IMR-90 (cell line): ENCODE results near the gene FBXL20. TPM values are rescaled to one million over a fixed set of nuclear protein-coding genes. Genes with fewer than 3 reads are reported as not detected.

Experiments used
- ATAC-seq: fragments of 200-7000 bp; cut with Tn5 transposase; 2 replicates; pipeline ENCODE4 v1.9.1; 2020; ENCODE audit warnings: low read depth, mild to moderate bottlenecking, moderate library complexity
- Bru-seq: library from RNA; stranded (reverse); fragments of 400-500 nt; gene quantifications from one replicate; lab custom pipeline; 2021; lab: Mats Ljungman, UMichigan
- BruChase-seq, 2 experiments: library from RNA; stranded (reverse); fragments of 400-500 nt; gene quantifications; one replicate each; lab custom pipeline; 2021; lab: Mats Ljungman, UMichigan
- BruUV-seq: library from RNA; stranded (reverse); fragments of 400-500 nt; replicated peaks from 2 replicates; lab custom pipeline; 2021; lab: Mats Ljungman, UMichigan
- CTCF ChIA-PET: fragments of 300-600 bp; formaldehyde crosslinking; extraction: SDS; loops from one replicate; lab custom pipeline; 2021; ENCODE audit warnings: antibody characterized with exemption; lab: Yijun Ruan, JAX
- POLR2A ChIA-PET: fragments of 300-600 bp; sonication (Branson Sonifier 250); formaldehyde crosslinking; loops from one replicate; lab custom pipeline; 2022; ENCODE audit warnings: antibody characterized with exemption; ENCODE audit not compliant: unreplicated experiment; lab: Charles Lee
- DNase-seq: peaks from one replicate; pipeline ENCODE4 v3.0.0; 2013
- H2AFZ ChIP-seq: replicated peaks from 2 replicates; pipeline ENCODE3; 2013; ENCODE audit warnings: low read length, mild to moderate bottlenecking; ENCODE audit not compliant: poor library complexity
- H2AK5ac ChIP-seq: 2 replicates; pipeline ENCODE4 v1.6.1; 2013; ENCODE audit warnings: low read depth, low read length, inconsistent platforms
- H2AK9ac ChIP-seq: replicated peaks from 2 replicates; pipeline ENCODE3; 2013; ENCODE audit warnings: mild to moderate bottlenecking, low read depth, low read length, moderate library complexity; ENCODE audit not compliant: poor library complexity
- H2BK120ac ChIP-seq: 2 replicates; pipeline ENCODE4 v1.6.1; 2013; ENCODE audit warnings: low read depth, low read length, inconsistent platforms
- H2BK15ac ChIP-seq: 3 replicates; pipeline ENCODE4 v1.6.1; 2013; ENCODE audit warnings: low read depth, low read length, inconsistent platforms
- H2BK20ac ChIP-seq: 2 replicates; pipeline ENCODE4 v1.6.1; 2013; ENCODE audit warnings: low read depth, mild to moderate bottlenecking, inconsistent platforms, low read length, moderate library complexity
- H2BK5ac ChIP-seq: 2 replicates; pipeline ENCODE4 v1.6.1; 2013; ENCODE audit warnings: mild to moderate bottlenecking, low read depth, low read length, inconsistent platforms; ENCODE audit not compliant: poor library complexity, severe bottlenecking
- H3K14ac ChIP-seq: replicated peaks from 2 replicates; pipeline ENCODE4 v1.6.1; 2013; ENCODE audit warnings: low read depth, low read length, inconsistent platforms
- H3K18ac ChIP-seq: 2 replicates; pipeline ENCODE4 v1.6.1; 2013; ENCODE audit warnings: low read depth, low read length, control low read depth
- H3K23ac ChIP-seq: 2 replicates; pipeline ENCODE4 v1.6.1; 2013; ENCODE audit warnings: low read depth, low read length, inconsistent platforms
- H3K27ac ChIP-seq: 2 replicates; pipeline ENCODE4 v1.5.1; 2013; ENCODE audit warnings: mild to moderate bottlenecking, control low read depth, low read length; ENCODE audit not compliant: insufficient read depth
- H3K27me3 ChIP-seq: 2 replicates; pipeline ENCODE4 v1.6.1; 2013; ENCODE audit warnings: low read length; ENCODE audit not compliant: control insufficient read depth, insufficient read depth
- H3K36me3 ChIP-seq: 2 replicates; pipeline ENCODE4 v1.6.1; 2013; ENCODE audit warnings: low read length, mixed read lengths; ENCODE audit not compliant: control insufficient read depth, insufficient read depth
- H3K4ac ChIP-seq: 2 replicates; pipeline ENCODE4 v1.6.1; 2013; ENCODE audit warnings: low read depth, low read length, inconsistent platforms
- H3K4me1 ChIP-seq: 2 replicates; pipeline ENCODE4 v1.6.1; 2013; ENCODE audit warnings: low read length, mixed read lengths; ENCODE audit not compliant: control insufficient read depth, insufficient read depth
- H3K4me2 ChIP-seq: 2 replicates; pipeline ENCODE4 v1.6.1; 2013; ENCODE audit warnings: low read depth, mild to moderate bottlenecking, control low read depth, low read length, moderate library complexity
- H3K4me3 ChIP-seq: 2 replicates; pipeline ENCODE4 v1.5.1; 2013; ENCODE audit warnings: low read depth, mild to moderate bottlenecking, control low read depth, low read length, moderate library complexity; ENCODE audit not compliant: insufficient read depth
- H3K56ac ChIP-seq: 2 replicates; pipeline ENCODE4 v1.6.1; 2013; ENCODE audit warnings: low read length, inconsistent platforms; ENCODE audit not compliant: insufficient read depth; ENCODE audit errors: extremely low read depth
- H3K79me1 ChIP-seq, 2 experiments: 2 replicates each; pipeline ENCODE4 v1.6.1; 2013; ENCODE audit warnings: low read length in 2 of 2, inconsistent platforms in 1 of 2, low read depth in 1 of 2
- H3K9ac ChIP-seq: 2 replicates; pipeline ENCODE4 v1.6.1; 2013; ENCODE audit warnings: low read depth, low read length, control low read depth
- H3K9me1 ChIP-seq: 2 replicates; pipeline ENCODE4 v1.6.1; 2013; ENCODE audit warnings: low read length, inconsistent platforms; ENCODE audit not compliant: insufficient read depth
- H3K9me3 ChIP-seq: 2 replicates; pipeline ENCODE4 v1.6.1; 2013; ENCODE audit warnings: low read length; ENCODE audit not compliant: control insufficient read depth, insufficient read depth
- H4K20me1 ChIP-seq: 2 replicates; pipeline ENCODE4 v1.6.1; 2013; ENCODE audit warnings: low read length, inconsistent platforms; ENCODE audit not compliant: insufficient read depth
- H4K5ac ChIP-seq: 2 replicates; pipeline ENCODE4 v1.6.1; 2013; ENCODE audit warnings: mild to moderate bottlenecking, low read depth, low read length, control low read depth
- H4K8ac ChIP-seq, 2 experiments: 2 replicates each; pipeline ENCODE4 v1.6.1; 2013; ENCODE audit warnings: low read depth in 2 of 2, low read length in 2 of 2, control low read depth in 1 of 2, inconsistent platforms in 1 of 2
- H4K91ac ChIP-seq: 2 replicates; pipeline ENCODE4 v1.6.1; 2013; ENCODE audit warnings: low read depth, low read length, inconsistent platforms; ENCODE audit not compliant: insufficient read depth
- CEBPB ChIP-seq: IDR thresholded peaks from 2 replicates; pipeline ENCODE4 v1.6.1; 2012; ENCODE audit warnings: low read depth, low read length, improper control_type of control experiment
- FOS ChIP-seq: fragments of 150-350 bp; IDR thresholded peaks from 2 replicates; pipeline ENCODE4 v1.6.1; 2016; ENCODE audit warnings: low read depth, low read length
- MAFK ChIP-seq: IDR thresholded peaks from 2 replicates; pipeline ENCODE4 v1.6.1; 2012; ENCODE audit warnings: low read depth, low read length, improper control_type of control experiment
- MAZ ChIP-seq: IDR thresholded peaks from 2 replicates; pipeline ENCODE4 v1.6.1; 2012; ENCODE audit warnings: low read depth, mild to moderate bottlenecking, low read length, improper control_type of control experiment, moderate library complexity, borderline replicate concordance
- MXI1 ChIP-seq: IDR thresholded peaks from 2 replicates; pipeline ENCODE4 v1.6.1; 2012; ENCODE audit warnings: low read depth, mild to moderate bottlenecking, low read length, moderate library complexity, borderline replicate concordance
- POLR2A ChIP-seq: IDR thresholded peaks from 2 replicates; pipeline ENCODE4 v1.6.1; 2012; ENCODE audit warnings: mild to moderate bottlenecking, low read depth, low read length
- RCOR1 ChIP-seq: IDR thresholded peaks from 2 replicates; pipeline ENCODE4 v1.6.1; 2012; ENCODE audit warnings: mild to moderate bottlenecking, low read length, improper control_type of control experiment; ENCODE audit not compliant: insufficient replicate concordance
- WGBS, 2 experiments: methylation state at CpG; one replicate each; pipeline versions ENCODE4 v1.1.5 to v1.1.7; 2013; ENCODE audit warnings: missing lambda C conversion rate in 2 of 2; ENCODE audit not compliant: insufficient read length in 1 of 2; ENCODE audit errors: extremely low coverage in 2 of 2; 5-methylcytosine and 5-hydroxymethylcytosine counted together
- dilution Hi-C: fragments of 300-500 bp; cut with HindIII; formaldehyde crosslinking; loops from one replicate; pipeline ENCODE4 v1.14.3; 2018; ENCODE audit warnings: low sequenced_read_pairs; ENCODE audit not compliant: unreplicated experiment
- in situ Hi-C: fragments of 300-500 bp; cut with MboI; formaldehyde crosslinking; loops from 3 replicates; pipeline ENCODE4 v1.14.3; 2019; ENCODE audit warnings: low sequenced_read_pairs, inconsistent platforms, mixed read lengths
- intact Hi-C: fragments of 100-400 bp; cut with micrococcal nuclease; formaldehyde crosslinking; loops from 2 replicates; pipeline ENCODE4 v1.10.0; 2022
- long read RNA-seq: library from polyadenylated mRNA; unstranded; transcript quantifications from one replicate; pipeline ENCODE4 v2.0.0, GENCODE V29; 2021; ENCODE audit not compliant: unreplicated experiment
- polyA plus RNA-seq, 3 experiments: library from polyadenylated mRNA; depleted of rRNA; stranded (reverse); fragments of >200 nt; gene quantifications; 2 replicates each; pipeline ENCODE4 v1.2.3, GENCODE V29; 2012; ENCODE audit warnings: low replicate concordance in 1 of 3
- total RNA-seq: library from RNA; depleted of rRNA; stranded (reverse); fragments of >200 nt; gene quantifications from 2 replicates; pipeline ENCODE4 v1.2.3, GENCODE V29; 2012; rRNA removed
- TF ChIP-seq, protein P1 (sequence below): fragments of 150-350 bp; IDR thresholded peaks from 2 replicates; pipeline ENCODE4 v1.6.1; 2017; ENCODE audit warnings: mild to moderate bottlenecking, antibody characterized with exemption, low read length, low read depth

FBXL20 gene, protein sequence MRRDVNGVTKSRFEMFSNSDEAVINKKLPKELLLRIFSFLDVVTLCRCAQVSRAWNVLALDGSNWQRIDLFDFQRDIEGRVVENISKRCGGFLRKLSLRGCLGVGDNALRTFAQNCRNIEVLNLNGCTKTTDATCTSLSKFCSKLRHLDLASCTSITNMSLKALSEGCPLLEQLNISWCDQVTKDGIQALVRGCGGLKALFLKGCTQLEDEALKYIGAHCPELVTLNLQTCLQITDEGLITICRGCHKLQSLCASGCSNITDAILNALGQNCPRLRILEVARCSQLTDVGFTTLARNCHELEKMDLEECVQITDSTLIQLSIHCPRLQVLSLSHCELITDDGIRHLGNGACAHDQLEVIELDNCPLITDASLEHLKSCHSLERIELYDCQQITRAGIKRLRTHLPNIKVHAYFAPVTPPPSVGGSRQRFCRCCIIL
- 12.2 and 13.8 TPM in 2 replicates for total RNA-seq
- 3.2 and 4.1 TPM in 2 replicates for polyA plus RNA-seq (2012; rRNA removed)
- polyA plus RNA-seq (2012; cell fraction: cytosol; rRNA removed), result 1.4 and 1.7 TPM in 2 replicates
- polyA plus RNA-seq (2012; cell fraction: nucleus; rRNA removed; ENCODE audit: low replicate concordance), result 1.8 and 7.5 TPM in 2 replicates
- Bru-seq, nascent RNA, result percentile 72 among the genes with signal in this experiment
- BruChase-seq, experiment 1, labeled RNA remaining after a 6-hour chase, result percentile 89 among the genes with signal in this experiment
- percentile 82 among the genes with signal in this experiment for BruChase-seq, experiment 2, labeled RNA remaining after a 2-hour chase
- long read RNA-seq, full-length matches to known transcripts, result 12 of 24 reads
- long read RNA-seq, partial matches to known transcripts, result 0 of 24 reads
- long read RNA-seq, other reads (novel, unspliced or antisense), result 12 of 24 reads

DNA sequence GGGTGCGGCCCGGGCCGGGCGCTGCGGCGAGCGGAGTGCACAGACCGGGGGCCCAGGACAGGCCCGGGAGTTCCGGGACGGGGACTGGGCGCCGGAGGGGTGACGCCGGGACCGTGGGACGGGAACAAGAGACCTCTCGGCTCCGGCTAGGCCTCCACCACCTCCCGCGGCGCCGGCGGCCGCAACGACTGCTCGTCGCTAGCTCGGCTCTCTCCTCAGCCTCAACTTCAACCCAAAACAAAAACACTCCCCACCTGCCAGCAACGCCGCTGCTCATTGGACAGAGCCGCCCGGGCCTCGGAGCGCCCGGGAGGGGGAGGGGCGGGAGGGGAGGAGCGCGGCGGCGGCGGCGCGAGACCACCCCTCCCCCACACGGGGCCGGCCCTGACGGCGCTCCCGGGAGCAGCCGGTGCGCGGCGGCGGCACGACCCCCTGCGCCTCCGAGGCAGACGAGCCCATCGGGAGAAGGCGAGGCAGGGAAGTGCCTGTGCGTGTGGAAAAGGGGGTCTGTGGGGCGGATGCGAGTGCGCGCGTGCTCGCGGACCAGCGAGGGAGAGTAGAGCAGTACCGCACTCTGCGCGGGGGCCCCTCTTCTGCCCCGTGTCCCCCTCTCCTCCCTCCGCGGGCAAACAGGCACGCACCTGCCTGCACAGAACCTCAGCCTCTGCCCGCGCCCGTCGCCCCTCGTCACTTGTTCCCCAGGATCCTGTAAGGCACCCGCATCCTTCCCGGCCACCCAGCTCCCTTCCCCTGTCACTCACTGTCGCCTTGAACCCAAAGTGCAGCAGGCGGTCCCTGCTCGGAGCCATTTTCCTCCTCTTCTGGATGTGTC is at the start of gene FBXL20:
TSS of gene FBXL20 (minus strand) at position 215 of the 832 bp plus-strand sequence. CDS start 224 bp downstream, outside the sequence.
- Histone ChIP-seq H2BK120ac (no peak within 1 kb of the TSS), H3K56ac (peak within 1 kb of the TSS; percentile 39; the same call in 1 of the 2 replicates), H4K91ac (no peak within 1 kb of the TSS), H3K4me2 (peak within 1 kb of the TSS; percentile 94), H2BK5ac (peak within 1 kb of the TSS; percentile 94), H2BK20ac (no peak within 1 kb of the TSS), H3K27me3 (no peaks in the 10 kb centered on the region), H2BK15ac (no peak within 1 kb of the TSS), H4K20me1 (peaks cover 4% of the 10 kb centered on the region; the same call in 1 of the 2 replicates), H4K5ac (peak within 1 kb of the TSS; percentile 42), H3K23ac (peak within 1 kb of the TSS; percentile 86), H3K14ac (peak within 1 kb of the TSS; percentile 61; the same call in 1 of the 2 replicates), H3K36me3 (no peaks in the 10 kb centered on the region; the same call in 1 of the 2 replicates), H3K9me1 (no peaks in the 10 kb centered on the region), H3K9ac (peak within 1 kb of the TSS; percentile 90), H3K27ac (peak within 1 kb of the TSS; percentile 87), H2AFZ (peak within 1 kb of the TSS; percentile 98), H3K79me1 (peaks cover 5 to 34% of the 10 kb centered on the region in 2 experiments; a peak in 3 of 4 replicates), H3K4me1 (peaks cover 7% of the 10 kb centered on the region), H3K4ac (no peak within 1 kb of the TSS), H3K18ac (no peak within 1 kb of the TSS), H2AK9ac (peak within 1 kb of the TSS; percentile 67), H3K9me3 (no peaks in the 10 kb centered on the region), H4K8ac (peak within 1 kb of the TSS in 1 of 2 experiments; percentile 56; a peak in 2 of 4 replicates), H3K4me3 (peak within 1 kb of the TSS; percentile 100), H2AK5ac (no peak within 1 kb of the TSS)
- DNase-seq (peak; percentile 84), ATAC-seq (peak; percentile 78)
- dilution Hi-C loops, result no loop called here
- intact Hi-C loops, result loop anchor here (1.0 kb wide), 1 partner anchor 130 kb away; no protein-coding TSS in a partner anchor
- ChIA-PET CTCF (no interaction called here), POLR2A (no interaction called here)
- 0 out of 2 replicates have a peak, but pooled peaks have one; percentile 35 for TF ChIP-seq MXI1
- peak; percentile 82; the same call in 1 of the 2 replicates for TF ChIP-seq MAZ
- no peak for TF ChIP-seq RCOR1
- no peak for TF ChIP-seq FOS
- TF ChIP-seq MAFK, result no peak
- peak; percentile 90 for TF ChIP-seq POLR2A
- no peak for TF ChIP-seq CEBPB
- TF ChIP-seq, protein P1, sequence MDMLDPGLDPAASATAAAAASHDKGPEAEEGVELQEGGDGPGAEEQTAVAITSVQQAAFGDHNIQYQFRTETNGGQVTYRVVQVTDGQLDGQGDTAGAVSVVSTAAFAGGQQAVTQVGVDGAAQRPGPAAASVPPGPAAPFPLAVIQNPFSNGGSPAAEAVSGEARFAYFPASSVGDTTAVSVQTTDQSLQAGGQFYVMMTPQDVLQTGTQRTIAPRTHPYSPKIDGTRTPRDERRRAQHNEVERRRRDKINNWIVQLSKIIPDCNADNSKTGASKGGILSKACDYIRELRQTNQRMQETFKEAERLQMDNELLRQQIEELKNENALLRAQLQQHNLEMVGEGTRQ, result no peak
- WGBS, 2 experiments, result 0% methylated on average over 5 of the region's 86 CpGs; no CpG with 5 or more reads in 1 of the 2 experiments
- in situ Hi-C loops, result loop anchor here (10.0 kb wide), 1 partner anchor 127 kb away; no protein-coding TSS in a partner anchor
- no TSS peak for BruUV-seq
